GM12878 (cell line): ENCODE measurements around the gene ADAMTSL3. TPM values are rescaled to one million over a fixed set of nuclear protein-coding genes. Genes with fewer than 3 reads are reported as not detected.

Experiments
- ATAC-seq: fragments of 200-7000 bp; cut with Tn5 transposase; 3 replicates; pipeline ENCODE4 v1.9.1; 2020; ENCODE audit warnings: mild to moderate bottlenecking, moderate library complexity
- BruUV-seq: library from RNA; stranded (reverse); fragments of 400-500 nt; replicated peaks from 2 replicates; lab custom pipeline; 2021; lab: Mats Ljungman, UMichigan
- CTCF ChIA-PET: fragments of 300-600 bp; sonication (Branson Sonifier 250); formaldehyde crosslinking; extraction: SDS; loops from one replicate; lab custom pipeline; 2021; ENCODE audit warnings: inconsistent platforms; lab: Yijun Ruan, JAX
- POLR2A ChIA-PET: fragments of 350-600 bp; formaldehyde crosslinking; extraction: SDS; loops from one replicate; lab custom pipeline; 2021; ENCODE audit warnings: inconsistent platforms; lab: Charles Lee
- RAD21 ChIA-PET: fragments of 300-600 bp; sonication (Branson Sonifier 250); formaldehyde crosslinking; loops from one replicate; lab custom pipeline; 2023; ENCODE audit warnings: antibody characterized with exemption; ENCODE audit not compliant: unreplicated experiment; lab: Charles Lee
- SMC1A ChIA-PET: fragments of 300-600 bp; sonication (Branson Sonifier 250); formaldehyde crosslinking; loops from one replicate; lab custom pipeline; 2023; ENCODE audit not compliant: unreplicated experiment, uncharacterized antibody; lab: Charles Lee
- DNase-seq: peaks from one replicate; pipeline ENCODE4 v3.0.0-alpha.2; 2011; ENCODE audit warnings: low read depth, low spot score
- FAIRE-seq: peaks from 3 replicates; lab custom pipeline; 2011; peaks lifted over from hg19 to GRCh38; lab: Jason Lieb, UNC
- H2AFZ ChIP-seq: 2 replicates; pipeline ENCODE4 v1.6.0; 2011; ENCODE audit warnings: low read depth, low read length, control low read depth; ENCODE audit not compliant: control insufficient read depth
- H3K27ac ChIP-seq: 2 replicates; pipeline ENCODE4 v1.5.1; 2011; ENCODE audit warnings: control low read depth; ENCODE audit not compliant: control insufficient read depth, insufficient read depth
- H3K27me3 ChIP-seq, 2 experiments: replicated peaks in 1 of 2; 2 replicates each; pipeline versions ENCODE4 v1.6.0 to v1.6.1; 2011; ENCODE audit warnings: low read length in 1 of 2; ENCODE audit not compliant: control insufficient read depth in 2 of 2, insufficient read depth in 2 of 2
- H3K36me3 ChIP-seq, 2 experiments: 2 replicates each; pipeline ENCODE4 v1.5.1; 2011; ENCODE audit warnings: low read length in 1 of 2; ENCODE audit not compliant: control insufficient read depth in 2 of 2, insufficient read depth in 2 of 2
- H3K4me1 ChIP-seq: 2 replicates; pipeline ENCODE4 v1.6.1; 2011; ENCODE audit warnings: mild to moderate bottlenecking, low read length, moderate library complexity, mixed read lengths; ENCODE audit not compliant: control insufficient read depth, insufficient read depth
- H3K4me2 ChIP-seq: 2 replicates; pipeline ENCODE4 v1.6.0; 2011; ENCODE audit warnings: control low read depth; ENCODE audit not compliant: control insufficient read depth, insufficient read depth
- H3K4me3 ChIP-seq: fragments of 200-600 bp; sonication (generic); 2 replicates; pipeline ENCODE4 v1.5.1; 2016
- H3K79me2 ChIP-seq: 2 replicates; pipeline ENCODE4 v1.6.0; 2011; ENCODE audit warnings: low read length; ENCODE audit not compliant: control insufficient read depth, insufficient read depth
- H3K9ac ChIP-seq: 2 replicates; pipeline ENCODE4 v1.8.0; 2011; ENCODE audit warnings: low read length, control low read depth, mixed read lengths; ENCODE audit not compliant: control insufficient read depth, insufficient read depth
- H3K9me3 ChIP-seq: replicated peaks from 3 replicates; pipeline ENCODE4 v1.5.1; 2011; ENCODE audit warnings: mild to moderate bottlenecking, low read length; ENCODE audit not compliant: control insufficient read depth, insufficient read depth
- H4K20me1 ChIP-seq: 2 replicates; pipeline ENCODE4 v1.6.0; 2011; ENCODE audit not compliant: control insufficient read depth, insufficient read depth
- BCLAF1 ChIP-seq: fragments of 450-650 bp; IDR thresholded peaks from 2 replicates; pipeline ENCODE4 v1.6.1; 2017; ENCODE audit warnings: antibody characterized with exemption, mild to moderate bottlenecking, moderate library complexity
- CHD4 ChIP-seq: fragments of 200-600 bp; sonication (generic); IDR thresholded peaks from 2 replicates; pipeline ENCODE4 v1.6.1; 2016; ENCODE audit warnings: mild to moderate bottlenecking
- HDAC2 ChIP-seq: fragments of 200-600 bp; sonication (generic); IDR thresholded peaks from 2 replicates; pipeline ENCODE4 v1.6.1; 2017
- MLLT1 ChIP-seq: fragments of 450-650 bp; IDR thresholded peaks from 2 replicates; pipeline ENCODE4 v1.6.1; 2016; ENCODE audit warnings: mild to moderate bottlenecking
- RUNX3 ChIP-seq: IDR thresholded peaks from 2 replicates; pipeline ENCODE4 v1.6.1; 2012; ENCODE audit warnings: low read length, inconsistent platforms
- TAF1 ChIP-seq: IDR thresholded peaks from 2 replicates; pipeline ENCODE4 v1.6.1; 2011; ENCODE audit warnings: mild to moderate bottlenecking, low read depth, low read length, borderline replicate concordance
- ZBED1 ChIP-seq: IDR thresholded peaks from 2 replicates; pipeline ENCODE4 v1.6.1; 2016; ENCODE audit warnings: borderline replicate concordance
- ZBTB4 ChIP-seq: fragments of 450-650 bp; formaldehyde crosslinking; IDR thresholded peaks from 2 replicates; pipeline ENCODE4 v1.4.0; 2022; ENCODE audit warnings: mild to moderate bottlenecking, moderate library complexity
- ZNF384 ChIP-seq: IDR thresholded peaks from 2 replicates; pipeline ENCODE4 v1.6.1; 2012; ENCODE audit warnings: low read depth, mild to moderate bottlenecking, low read length, improper control_type of control experiment, borderline replicate concordance
- WGBS: methylation state at CpG from one replicate; pipeline ENCODE4 v1.1.6; 2016; ENCODE audit warnings: low lambda C conversion rate; ENCODE audit not compliant: insufficient replicate concordance, insufficient coverage; ENCODE audit errors: missing lambda C conversion rate; 5-methylcytosine and 5-hydroxymethylcytosine counted together
- in situ Hi-C: fragments of 300-500 bp; cut with MboI; formaldehyde crosslinking; loops from 9 replicates; pipeline ENCODE4 v1.14.3; 2018; ENCODE audit warnings: mixed read lengths
- intact Hi-C: fragments of 100-400 bp; cut with micrococcal nuclease; formaldehyde crosslinking; loops from one replicate; pipeline ENCODE4 v1.14.2; 2022; ENCODE audit not compliant: unreplicated experiment
- polyA plus RNA-seq, 11 experiments: library from polyadenylated mRNA; depleted of rRNA in 4 of 11; unstranded in 6 of 11; stranded (reverse) in 5 of 11; fragments of >200 nt; fragmentation: Nextera tagmentation in 4 of 11; fragmentation: Illumina TruSeq in 1 of 11; extraction: Ambion mirVana in 4 of 11; extraction: Trizol in 1 of 11; gene quantifications; 1 replicate in 1 of 11; 2 replicates in 10 of 11; pipeline versions ENCODE4 v1.2.1 to v1.2.3, GENCODE V29; 2011 to 2016; ENCODE audit warnings: inconsistent platforms in 2 of 11, missing spikeins in 2 of 11, low read depth in 1 of 11
- total RNA-seq, 4 experiments: library from RNA; depleted of rRNA in 3 of 4; stranded (reverse); fragments of >200 nt in 3 of 4; fragmentation: Illumina TruSeq in 1 of 4; extraction: Trizol in 1 of 4; gene quantifications; 2 replicates each; pipeline versions ENCODE4 v1.2.1 to v1.2.3, GENCODE V29; 2013 to 2021

Gene ADAMTSL3
- total and polyA plus RNA-seq, 10 of the 15 experiments (the other 5 are each of a cell fraction or from before 2014, with no cell fraction given) = 0.01 to 0.28 (median 0.13) TPM

GRCh38 chr15:83855956-83856355 is 202.0 kb downstream of the ADAMTSL3 start:
- Histone ChIP-seq H3K79me2 (no peaks in the 10 kb centered on the region), H2AFZ (no peak overlapping the region), H4K20me1 (no peaks in the 10 kb centered on the region), H3K4me1 (no peaks in the 10 kb centered on the region), H3K36me3 (no peaks in the 10 kb centered on the region), H3K4me2 (no peak overlapping the region), H3K27ac (no peak overlapping the region), H3K9ac (no peak overlapping the region), H3K9me3 (no peaks in the 10 kb centered on the region), H3K4me3 (no peak overlapping the region), H3K27me3 (no peaks in the 10 kb centered on the region)
- CTCF ChIA-PET = no interaction called here
- in situ Hi-C loops = no loop called here
- BruUV-seq = no TSS peak
- intact Hi-C loops = no loop called here
- 0% methylated on average over 1 of the region's 1 CpG for whole genome bisulfite sequencing
- TF ChIP-seq ZNF384 (no peak), CHD4 (no peak)
- no peak for DNase-seq
- no peak for FAIRE-seq
- POLR2A ChIA-PET = no interaction called here
- ATAC-seq = no peak
- RAD21 ChIA-PET = interaction anchor here (0.6 to 1.0 kb wide), 2 partner anchors 20 to 132 kb away, joined by 3 read pairs; no protein-coding TSS in a partner anchor
- SMC1A ChIA-PET = interaction anchor here (0.9 to 1.9 kb wide), 3 partner anchors 12 to 118 kb away, joined by 3 to 4 read pairs (median 3); no protein-coding TSS in a partner anchor

GRCh38 chr15:83858820-83859505 is 205.0 kb downstream of the ADAMTSL3 start:
- ATAC-seq = no peak
- TF ChIP-seq ZBTB4 (no peak), HDAC2 (no peak), RUNX3 (no peak), TAF1 (no peak), ZBED1 (no peak), BCLAF1 (no peak), MLLT1 (no peak)

More at GRCh38 chr15:83858820-83859505, 205.0 kb downstream of the ADAMTSL3 start:
- POLR2A ChIA-PET = no interaction called here
- Histone ChIP-seq H3K9me3 (no peaks in the 10 kb centered on the region), H4K20me1 (no peaks in the 10 kb centered on the region), H3K4me1 (no peaks in the 10 kb centered on the region), H3K27me3 (no peaks in the 10 kb centered on the region), H3K79me2 (no peaks in the 10 kb centered on the region), H3K36me3 (no peaks in the 10 kb centered on the region), H3K4me3 (no peak overlapping the region), H3K9ac (no peak overlapping the region), H3K4me2 (no peak overlapping the region), H3K27ac (no peak overlapping the region), H2AFZ (no peak overlapping the region)
- RAD21 ChIA-PET = no interaction called here
- DNase-seq (no peak), FAIRE-seq (no peak)
- intact Hi-C loops (no loop called here), in situ Hi-C loops (no loop called here)
- WGBS = 99% methylated on average over 5 of the region's 5 CpGs
- BruUV-seq = no TSS peak
- SMC1A ChIA-PET = interaction anchor here (1.5 kb wide), 1 partner anchor 98 kb away, joined by 4 read pairs; no protein-coding TSS in a partner anchor
- CTCF ChIA-PET = no interaction called here
